H1 (cell line): ENCODE results near the gene TEX11. TPM values are rescaled to one million over a fixed set of nuclear protein-coding genes. Genes with fewer than 3 reads are reported as not detected.

Experiments
- CBX8 ChIP-seq: fragments of 300-800, 300-1000 bp; sonication (generic); IDR thresholded peaks from 2 replicates; pipeline ENCODE4 v1.7.1; 2016; ENCODE audit warnings: low read depth, low read length, borderline replicate concordance
- CTBP2 ChIP-seq: IDR thresholded peaks from 2 replicates; pipeline ENCODE4 v1.7.0; 2011; ENCODE audit warnings: borderline replicate concordance, mild to moderate bottlenecking, moderate library complexity, mixed read lengths, low read length; ENCODE audit not compliant: insufficient read depth, insufficient read length
- NRF1 ChIP-seq: IDR thresholded peaks from 2 replicates; pipeline ENCODE4 v1.6.1; 2011; ENCODE audit warnings: mild to moderate bottlenecking, low read depth, low read length, improper control_type of control experiment
- SIX5 ChIP-seq: IDR thresholded peaks from 2 replicates; pipeline ENCODE4 v1.6.1; 2011; ENCODE audit warnings: mild to moderate bottlenecking, low read depth, low read length
- TBP ChIP-seq: IDR thresholded peaks from 2 replicates; pipeline ENCODE4 v1.6.1; 2011; ENCODE audit warnings: low read depth, low read length, improper control_type of control experiment
- polyA plus RNA-seq, 7 experiments: library from polyadenylated mRNA; depleted of rRNA in 3 of 7; stranded (reverse) in 5 of 7; unstranded in 2 of 7; fragments of >200 nt in 5 of 7; fragments of 200-250 nt in 2 of 7; gene quantifications; 1 replicate in 5 of 7; 2 replicates in 1 of 7; 4 replicates in 1 of 7; pipeline versions ENCODE4 v1.2.1 to v1.2.3, GENCODE V29; 2011 to 2013; ENCODE audit warnings: missing spikeins in 2 of 7, mixed read lengths in 2 of 7
- total RNA-seq: library from RNA; stranded (reverse); fragmentation: NEBNext Ultra II Directional; extraction: Animal tissue kit (Norgen Biotek cat#: 25700); gene quantifications from 2 replicates; pipeline ENCODE4 v1.2.1, GENCODE V29; 2021

TEX11 gene
- total and polyA plus RNA-seq, 2 of the 8 experiments (the other 6 are each of a cell fraction or from before 2014, with no cell fraction given) = 0.11 to 0.74 TPM

DNA sequence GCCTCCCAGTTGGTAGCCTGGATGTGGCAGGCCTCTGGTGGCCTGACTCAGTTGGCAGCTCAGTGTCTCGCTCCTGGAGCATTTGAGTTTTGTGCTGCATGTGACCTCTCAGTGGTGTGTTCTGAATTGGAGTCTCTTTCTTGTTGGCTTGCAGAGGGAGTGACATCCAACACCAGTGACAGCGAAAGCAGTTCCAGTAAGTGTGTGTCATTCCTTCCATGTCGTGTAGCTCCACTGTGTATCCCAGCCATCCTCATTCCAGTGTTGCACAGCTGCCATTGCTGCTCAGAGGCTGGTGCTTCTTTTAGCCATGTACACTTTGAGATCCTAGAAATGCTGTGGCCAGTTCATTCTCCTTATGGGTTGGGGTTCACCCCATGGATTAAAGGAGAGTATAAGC lies 411.5 kb downstream of the TEX11 start (continued):
- TF ChIP-seq CBX8 = no peak
- no peak for TF ChIP-seq TBP
- no peak for TF ChIP-seq SIX5
- TF ChIP-seq NRF1 = no peak
- TF ChIP-seq CTBP2 = no peak
